ENCODE data around the gene NUB1. TPM values are rescaled to one million over a fixed set of nuclear protein-coding genes. Genes with fewer than 3 reads are reported as not detected.

Gene NUB1
- total RNA-seq, 4 donors from 2014 or later, result 16.8 to 46.7 (median 26.1) TPM

DNA sequence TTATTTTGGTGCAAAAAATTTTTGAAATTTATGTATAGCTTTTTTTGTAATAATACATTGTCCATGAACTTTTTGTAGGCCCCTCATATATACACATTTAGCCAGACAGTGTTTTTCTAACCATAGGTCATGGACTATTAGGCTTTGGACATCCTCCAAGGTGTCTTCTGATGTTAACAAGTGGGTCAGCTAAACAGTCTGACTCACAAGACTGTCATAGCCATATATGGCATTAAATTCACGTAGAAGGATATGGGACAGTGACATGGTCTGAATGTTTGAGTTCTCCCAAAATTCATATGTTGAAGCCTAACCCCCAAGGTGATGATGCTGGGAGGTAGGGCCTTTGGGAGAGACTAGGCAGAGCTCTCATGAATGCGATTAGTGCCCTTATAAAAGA is 14.0 kb upstream of the NUB1 start:
- WGBS, 2 donors, result 46 to 63% methylated on average over 2 of the region's 2 CpGs
- no peak for DNase-seq
- no peaks in the 10 kb centered on the region for H3K9me3 ChIP-seq

DNA sequence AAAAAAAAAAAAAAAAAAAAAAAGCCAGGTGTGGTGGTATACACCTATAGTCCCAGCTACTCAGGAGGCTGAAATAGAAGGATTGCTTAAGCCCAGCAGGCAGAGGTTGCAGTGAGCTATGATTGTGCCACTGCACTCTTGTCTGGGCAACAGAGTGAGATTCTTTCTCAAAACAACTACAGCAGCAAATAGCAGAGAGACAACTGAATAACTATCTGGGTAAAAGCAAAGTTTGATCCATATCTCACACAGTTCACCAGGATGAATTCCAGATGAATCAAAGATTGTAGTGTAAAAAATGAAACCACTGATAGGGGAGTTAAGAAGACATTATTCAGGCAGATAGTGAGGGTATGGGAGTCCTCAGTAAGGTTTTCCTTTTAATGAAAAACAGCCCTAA is 11.4 kb upstream of the NUB1 start:
- Histone ChIP-seq H3K27ac (no peak overlapping the region), H3K36me3 (no peaks in the 10 kb centered on the region), H3K4me1 (no peaks in the 10 kb centered on the region), H3K4me3 (no peak overlapping the region), H3K27me3 (no peaks in the 10 kb centered on the region), H3K9me3 (no peaks in the 10 kb centered on the region)
- DNase-seq, result no peak
- intact Hi-C loops (cut with DNase I), result no loop called here
- TF ChIP-seq, protein P1, sequence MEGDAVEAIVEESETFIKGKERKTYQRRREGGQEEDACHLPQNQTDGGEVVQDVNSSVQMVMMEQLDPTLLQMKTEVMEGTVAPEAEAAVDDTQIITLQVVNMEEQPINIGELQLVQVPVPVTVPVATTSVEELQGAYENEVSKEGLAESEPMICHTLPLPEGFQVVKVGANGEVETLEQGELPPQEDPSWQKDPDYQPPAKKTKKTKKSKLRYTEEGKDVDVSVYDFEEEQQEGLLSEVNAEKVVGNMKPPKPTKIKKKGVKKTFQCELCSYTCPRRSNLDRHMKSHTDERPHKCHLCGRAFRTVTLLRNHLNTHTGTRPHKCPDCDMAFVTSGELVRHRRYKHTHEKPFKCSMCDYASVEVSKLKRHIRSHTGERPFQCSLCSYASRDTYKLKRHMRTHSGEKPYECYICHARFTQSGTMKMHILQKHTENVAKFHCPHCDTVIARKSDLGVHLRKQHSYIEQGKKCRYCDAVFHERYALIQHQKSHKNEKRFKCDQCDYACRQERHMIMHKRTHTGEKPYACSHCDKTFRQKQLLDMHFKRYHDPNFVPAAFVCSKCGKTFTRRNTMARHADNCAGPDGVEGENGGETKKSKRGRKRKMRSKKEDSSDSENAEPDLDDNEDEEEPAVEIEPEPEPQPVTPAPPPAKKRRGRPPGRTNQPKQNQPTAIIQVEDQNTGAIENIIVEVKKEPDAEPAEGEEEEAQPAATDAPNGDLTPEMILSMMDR (IDR thresholded peaks at IDR 0.05), result no peak
- TF ChIP-seq POLR2A (IDR thresholded peaks at IDR 0.05), result no peak

More for the DNA sequence above, 14.0 kb upstream of the NUB1 start:
- Histone ChIP-seq H3K36me3 (no peaks in the 10 kb centered on the region), H3K4me1 (no peaks in the 10 kb centered on the region), H3K4me3 (no peak overlapping the region), H3K27me3 (no peaks in the 10 kb centered on the region), H3K27ac (no peak overlapping the region)
- intact Hi-C loops (cut with DNase I), result no loop called here
- no peak for TF ChIP-seq POLR2A (IDR thresholded peaks at IDR 0.05)
- TF ChIP-seq, protein P1 (IDR thresholded peaks at IDR 0.05), result no peak

DNA sequence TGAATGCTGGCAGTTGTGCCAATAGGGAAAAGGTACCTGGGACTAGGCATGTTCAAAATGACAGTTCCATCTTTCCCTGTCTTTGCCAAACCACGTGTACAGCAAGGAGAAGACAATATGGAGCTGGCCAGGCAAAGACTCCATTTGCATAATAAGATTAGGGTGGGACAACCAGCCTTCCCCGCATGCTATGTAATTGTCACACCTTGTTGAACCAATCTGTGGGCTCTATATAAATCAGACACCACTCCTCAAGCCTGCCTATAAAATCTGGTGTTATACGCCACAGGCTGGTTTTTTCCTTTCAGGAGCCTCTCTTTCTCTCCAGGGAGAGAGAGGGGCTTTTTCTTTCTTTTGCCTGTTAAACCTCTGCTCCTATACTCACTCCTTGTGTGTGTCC is 11.0 kb upstream of the NUB1 start:
- DNase-seq, result no peak
- 78 to 80% methylated on average over 3 of the region's 3 CpGs for WGBS, 2 donors
- Histone ChIP-seq H3K4me1 (no peaks in the 10 kb centered on the region), H3K9me3 (no peaks in the 10 kb centered on the region), H3K27me3 (no peaks in the 10 kb centered on the region), H3K36me3 (no peaks in the 10 kb centered on the region), H3K27ac (no peak overlapping the region), H3K4me3 (no peak overlapping the region)
- no peak for TF ChIP-seq POLR2A (IDR thresholded peaks at IDR 0.05)
- TF ChIP-seq, protein P1 (IDR thresholded peaks at IDR 0.05), result no peak
- intact Hi-C loops (cut with DNase I), result no loop called here

DNA sequence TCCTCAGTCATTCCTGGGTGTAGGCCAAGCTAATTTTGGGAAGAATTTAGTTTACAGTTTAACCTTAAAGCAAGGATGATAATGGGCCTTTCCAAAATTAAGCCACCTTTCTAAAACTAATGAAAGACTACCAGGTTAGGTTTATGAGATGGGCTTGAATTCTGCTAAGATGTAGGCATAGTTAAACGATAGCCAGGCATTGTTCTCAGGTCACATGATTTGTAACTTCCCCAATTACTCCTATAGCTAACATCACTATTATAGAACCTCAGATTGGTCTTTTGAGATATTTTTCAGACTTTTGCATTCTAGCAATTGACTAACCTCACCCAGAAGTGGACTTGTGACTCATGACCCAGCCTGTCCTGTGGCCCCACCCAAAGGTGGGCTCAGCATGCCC is 7.0 kb upstream of the NUB1 start:
- Histone ChIP-seq H3K27ac (no peak overlapping the region), H3K4me3 (no peak overlapping the region), H3K36me3 (no peaks in the 10 kb centered on the region), H3K9me3 (no peaks in the 10 kb centered on the region), H3K4me1 (no peaks in the 10 kb centered on the region), H3K27me3 (no peaks in the 10 kb centered on the region)
- TF ChIP-seq, protein P1 (IDR thresholded peaks at IDR 0.05), result no peak
- no peak for TF ChIP-seq POLR2A (IDR thresholded peaks at IDR 0.05)
- DNase-seq, result no peak
- whole genome bisulfite sequencing, 2 donors, result 33 to 53% methylated on average over 1 of the region's 1 CpG
- intact Hi-C loops (cut with DNase I), result no loop called here

DNA sequence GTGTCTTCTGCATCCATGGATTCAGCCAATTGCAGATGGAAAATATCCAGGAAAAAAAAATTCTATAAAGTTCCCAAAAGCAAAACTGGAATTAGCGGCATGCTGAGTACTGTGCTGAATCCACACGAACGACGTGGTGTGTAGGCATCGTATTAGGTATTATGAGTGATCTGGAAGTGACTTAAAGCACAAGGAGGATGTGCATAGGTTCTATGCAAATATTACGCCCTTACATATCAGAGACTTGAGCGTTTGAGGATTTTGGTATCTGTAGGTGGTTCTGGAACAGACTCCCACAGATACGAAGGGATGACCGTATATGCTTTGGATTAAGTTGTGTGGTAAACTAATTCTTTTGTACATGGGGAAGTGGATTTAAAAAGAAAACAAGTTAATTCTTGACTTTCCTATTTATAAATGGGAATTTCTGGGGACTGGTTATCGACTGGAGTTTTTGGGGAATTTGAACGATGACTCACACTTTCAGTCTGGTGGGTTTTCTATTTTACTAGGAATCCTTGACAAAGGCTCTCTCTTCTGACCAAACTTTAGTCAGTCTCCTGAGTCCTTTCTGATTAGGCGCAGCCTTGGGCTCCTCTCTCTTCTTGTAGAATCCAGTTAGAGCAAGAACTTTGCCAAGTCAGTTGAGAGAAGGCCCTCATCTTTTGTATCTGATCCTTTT is 5.4 kb upstream of the NUB1 start:
- Histone ChIP-seq H3K4me3 (no peak overlapping the region), H3K9me3 (no peaks in the 10 kb centered on the region), H3K27me3 (no peaks in the 10 kb centered on the region), H3K4me1 (peaks cover 2 to 5% (median 3%) of the 10 kb centered on the region in 3 donors), H3K36me3 (no peaks in the 10 kb centered on the region), H3K27ac (no peak overlapping the region)
- intact Hi-C loops (cut with DNase I), result no loop called here
- no peak for DNase-seq
- no peak for TF ChIP-seq POLR2A (IDR thresholded peaks at IDR 0.05)
- TF ChIP-seq, protein P1 (IDR thresholded peaks at IDR 0.05), result no peak
- WGBS, 2 donors, result 51 to 53% methylated on average over 12 of the region's 12 CpGs
